Uterus (tissue), 2 donors: ENCODE results near the gene TCF12.

ENCODE experiments used
- CTCF ChIP-seq, 4 experiments: fragments of 200-600 bp in 2 of 4; fragments of 450-650 bp in 2 of 4; sonication (generic) in 2 of 4; IDR thresholded peaks; one replicate each; pipeline ENCODE4 v1.5.1; 2016 to 2019; ENCODE audit warnings: antibody characterized with exemption in 4 of 4, mild to moderate bottlenecking in 2 of 4, moderate library complexity in 1 of 4
- POLR2A ChIP-seq, 2 donors: fragments of 450-650 bp; IDR thresholded peaks; one replicate each; pipeline ENCODE4 v1.6.1; 2016; ENCODE audit warnings: antibody characterized with exemption in 2 of 2, mild to moderate bottlenecking in 1 of 2, moderate library complexity in 1 of 2

DNA sequence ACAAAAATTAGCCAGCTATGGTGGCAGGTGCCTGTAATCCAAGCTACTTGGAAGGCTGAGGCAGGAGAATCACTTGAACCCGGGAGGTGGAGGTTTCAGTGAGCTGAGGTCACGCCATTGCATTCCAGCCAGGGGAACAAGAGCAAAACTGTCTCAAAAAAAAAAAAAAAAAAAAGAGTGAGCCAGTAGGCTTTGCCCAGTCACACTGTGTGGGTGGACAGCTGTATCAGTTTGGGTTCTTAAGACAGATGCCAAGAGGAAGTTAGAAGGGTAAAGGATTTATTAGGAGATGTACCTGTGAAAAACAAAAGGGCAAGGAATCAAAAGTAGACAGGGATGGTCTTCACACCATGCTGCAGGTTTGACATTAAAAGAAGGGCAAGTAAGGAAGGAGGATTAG is 371.7 kb downstream of the TCF12 start:
- TF ChIP-seq POLR2A (IDR thresholded peaks at IDR 0.05), result no peak
- no peak for TF ChIP-seq CTCF (IDR thresholded peaks at IDR 0.05)
